K562 (cell line): Measurements from ENCODE around the gene DNAJC1. TPM values are rescaled to one million over a fixed set of nuclear protein-coding genes. Genes with fewer than 3 reads are reported as not detected.

Source experiments
- ATAC-seq: fragments of 200-7000 bp; cut with Tn5 transposase; 3 replicates; pipeline ENCODE4 v1.9.1; 2020; ENCODE audit warnings: moderate library complexity
- BruUV-seq: library from RNA; stranded (reverse); fragments of 400-500 nt; replicated peaks from 2 replicates; lab custom pipeline; 2021; lab: Mats Ljungman, UMichigan
- CTCF ChIA-PET: fragments of 300-600 bp; formaldehyde crosslinking; extraction: SDS; loops from one replicate; lab custom pipeline; 2021; ENCODE audit warnings: low intra/inter-chr PET ratio; lab: Yijun Ruan, JAX
- POLR2A ChIA-PET: fragments of 300-600, 350-650 bp; sonication (Branson Sonifier 250); formaldehyde crosslinking; extraction: SDS; loops from one replicate; lab custom pipeline; 2021; ENCODE audit warnings: antibody characterized with exemption, inconsistent platforms; lab: Yijun Ruan, JAX
- DNase-seq, 4 experiments: peaks; one replicate each; pipeline versions ENCODE4 v3.0.0 to v3.0.0-alpha.2; 2011 to 2018; ENCODE audit warnings: low spot score in 3 of 4, mixed read lengths in 3 of 4; ENCODE audit errors: extremely low read depth in 1 of 4
- FAIRE-seq: peaks from 2 replicates; lab custom pipeline; 2011; peaks lifted over from hg19 to GRCh38; lab: Jason Lieb, UNC
- H2AFZ ChIP-seq: 2 replicates; pipeline ENCODE4 v1.6.0; 2011; ENCODE audit warnings: low read depth, low read length, control low read depth, inconsistent platforms
- H3K27ac ChIP-seq: fragments of 200-600 bp; 3 replicates; pipeline ENCODE4 v1.8.0; 2011; ENCODE audit warnings: low read depth, mild to moderate bottlenecking, control low read depth, inconsistent platforms, low read length, moderate library complexity, mixed read lengths; ENCODE audit errors: extremely low read depth
- H3K27me3 ChIP-seq, 2 experiments: fragments of 300-600 bp in 1 of 2; 2 replicates in 1 of 2; 3 replicates in 1 of 2; pipeline versions ENCODE4 v1.6.0 to v1.8.0; 2011; ENCODE audit warnings: inconsistent platforms in 2 of 2, low read length in 2 of 2, mild to moderate bottlenecking in 1 of 2, mixed read lengths in 1 of 2, moderate library complexity in 1 of 2; ENCODE audit not compliant: control insufficient read depth in 2 of 2, insufficient read depth in 2 of 2
- H3K36me3 ChIP-seq: fragments of 300-600 bp; 3 replicates; pipeline ENCODE4 v1.8.0; 2011; ENCODE audit warnings: mild to moderate bottlenecking, low read length, inconsistent platforms; ENCODE audit not compliant: control insufficient read depth, insufficient read depth
- H3K4me1 ChIP-seq, 2 experiments: fragments of 200-600 bp in 1 of 2; replicated peaks in 1 of 2; 2 replicates in 1 of 2; 3 replicates in 1 of 2; pipeline versions ENCODE4 v1.5.1 to v1.8.0; 2011; ENCODE audit warnings: inconsistent platforms in 2 of 2, low read length in 2 of 2, mild to moderate bottlenecking in 1 of 2, mixed read lengths in 1 of 2, moderate library complexity in 1 of 2; ENCODE audit not compliant: control insufficient read depth in 2 of 2, insufficient read depth in 2 of 2
- H3K4me2 ChIP-seq: 2 replicates; pipeline ENCODE4 v1.6.1; 2011; ENCODE audit warnings: low read length, control low read depth, inconsistent platforms, mixed read lengths; ENCODE audit not compliant: insufficient read depth
- H3K4me3 ChIP-seq: fragments of 200-600 bp; sonication (generic), shearing (Covaris generic); 2 replicates; pipeline ENCODE4 v1.5.1; 2016; ENCODE audit warnings: control low read depth, inconsistent platforms
- H3K79me2 ChIP-seq: fragments of 200-600 bp; 3 replicates; pipeline ENCODE4 v1.8.0; 2011; ENCODE audit warnings: low read length, inconsistent platforms; ENCODE audit not compliant: control insufficient read depth, insufficient read depth
- H3K9ac ChIP-seq, 2 experiments: 2 replicates each; pipeline versions ENCODE4 v1.6.0 to v1.6.1; 2011; ENCODE audit warnings: low read depth in 2 of 2, low read length in 2 of 2, control low read depth in 1 of 2, inconsistent platforms in 1 of 2, mild to moderate bottlenecking in 1 of 2, mixed read lengths in 1 of 2; ENCODE audit not compliant: insufficient read depth in 1 of 2
- H3K9me1 ChIP-seq: one replicate; pipeline ENCODE4 v1.6.0; 2011; ENCODE audit warnings: inconsistent platforms, mild to moderate bottlenecking, low read length, moderate library complexity; ENCODE audit not compliant: control insufficient read depth, insufficient read depth
- H3K9me3 ChIP-seq: replicated peaks from 2 replicates; pipeline ENCODE4 v1.5.1; 2011; ENCODE audit warnings: low read depth, low read length, inconsistent platforms; ENCODE audit not compliant: control insufficient read depth, insufficient read depth
- H4K20me1 ChIP-seq: replicated peaks from 2 replicates; pipeline ENCODE4 v1.6.1; 2011; ENCODE audit warnings: low read length, inconsistent platforms, mixed read lengths; ENCODE audit not compliant: control insufficient read depth, insufficient read depth
- BCOR ChIP-seq: fragments of 450-650 bp; IDR thresholded peaks from 2 replicates; pipeline ENCODE4 v1.6.1; 2016
- ETV1 ChIP-seq: fragments of 450-650 bp; conservative IDR thresholded peaks from 2 replicates; pipeline ENCODE4 v1.6.1; 2016; ENCODE audit warnings: missing genetic modification characterization, control low read depth, low read depth, missing compliant biosample characterization
- KDM1A ChIP-seq, 2 experiments: fragments of 450-650 bp; IDR thresholded peaks; 2 replicates each; pipeline ENCODE4 v1.6.1; 2016; ENCODE audit warnings: mild to moderate bottlenecking in 2 of 2
- MBD2 ChIP-seq: sonication (generic); IDR thresholded peaks from 2 replicates; pipeline ENCODE4 v1.6.1; 2016; ENCODE audit warnings: low read depth, borderline replicate concordance
- MIER1 ChIP-seq: fragments of 450-650 bp; IDR thresholded peaks from 2 replicates; pipeline ENCODE4 v1.6.1; 2016; ENCODE audit warnings: antibody characterized with exemption, mild to moderate bottlenecking, low read depth
- RBBP5 ChIP-seq: fragments of 200-600 bp; sonication (generic); IDR thresholded peaks from 2 replicates; pipeline ENCODE4 v1.6.1; 2012; ENCODE audit warnings: borderline replicate concordance, mild to moderate bottlenecking, low read length, control low read depth, inconsistent platforms; ENCODE audit not compliant: insufficient read depth, poor library complexity, severe bottlenecking
- TAF15 ChIP-seq: fragments of 200-400 bp; formaldehyde crosslinking; IDR thresholded peaks from 2 replicates; pipeline ENCODE4 v1.6.1; 2017; ENCODE audit warnings: mild to moderate bottlenecking, low read depth, low read length, moderate library complexity
- ZFPM2 ChIP-seq: fragments of 250-450 bp; sonication (Bioruptor Pico); IDR thresholded peaks from 2 replicates; pipeline ENCODE4 v1.5.1; 2022; ENCODE audit warnings: mild to moderate bottlenecking
- ZNF140 ChIP-seq: fragments of 250-450 bp; sonication (Bioruptor Pico); IDR thresholded peaks from 2 replicates; pipeline ENCODE4 v1.8.0; 2021; ENCODE audit warnings: moderate library complexity, mild to moderate bottlenecking, inconsistent platforms
- ZNF175 ChIP-seq: fragments of 200-800 bp; sonication (Bioruptor generic); IDR thresholded peaks from 2 replicates; pipeline ENCODE4 v1.6.1; 2016; ENCODE audit warnings: low read depth, mild to moderate bottlenecking, missing genetic modification characterization, missing compliant biosample characterization
- ZNF347 ChIP-seq: fragments of 450-650 bp; formaldehyde crosslinking; IDR thresholded peaks from 2 replicates; pipeline ENCODE4 v1.4.0; 2020; ENCODE audit warnings: low read depth, mild to moderate bottlenecking, moderate library complexity
- ZNF696 ChIP-seq: fragments of 250-450 bp; sonication (Bioruptor Pico); conservative IDR thresholded peaks from 2 replicates; pipeline ENCODE4 v1.4.0; 2020; ENCODE audit warnings: mild to moderate bottlenecking, moderate library complexity
- WGBS: fragments of 100-300 bp; shearing (Covaris generic); methylation state at CpG from one replicate; pipeline ENCODE4 v1.1.6; 2016; ENCODE audit warnings: low coverage, mixed read lengths; ENCODE audit not compliant: insufficient coverage; ENCODE audit errors: missing lambda C conversion rate; 5-methylcytosine and 5-hydroxymethylcytosine counted together
- in situ Hi-C: fragments of 300-500 bp; cut with MboI; formaldehyde crosslinking; loops from 4 replicates; pipeline ENCODE4 v1.15.0; 2018; ENCODE audit warnings: inconsistent platforms, mixed read lengths
- intact Hi-C: fragments of 100-400 bp; cut with micrococcal nuclease; formaldehyde crosslinking; loops from 2 replicates; pipeline ENCODE4 v1.14.2; 2022
- polyA plus RNA-seq, 8 experiments: library from polyadenylated mRNA; depleted of rRNA in 4 of 8; stranded (reverse) in 5 of 8; unstranded in 3 of 8; fragments of >200 nt; fragmentation: Nextera tagmentation in 2 of 8; fragmentation: Illumina TruSeq in 1 of 8; extraction: Ambion mirVana in 2 of 8; extraction: Trizol in 1 of 8; gene quantifications; 2 replicates each; pipeline versions ENCODE4 v1.2.1 to v1.2.3, GENCODE V29; 2011 to 2014; ENCODE audit warnings: inconsistent platforms in 1 of 8, missing spikeins in 1 of 8
- total RNA-seq, 7 experiments: library from RNA; depleted of rRNA in 6 of 7; stranded (reverse); fragments of >200 nt in 6 of 7; fragmentation: Illumina TruSeq in 2 of 7; extraction: Trizol in 2 of 7; gene quantifications; 2 replicates each; pipeline versions ENCODE4 v1.2.1 to v1.2.3, GENCODE V29; 2011 to 2021; ENCODE audit warnings: low replicate concordance in 1 of 7
- TF ChIP-seq, protein P1 (sequence below): fragments of 250-450 bp; sonication (Bioruptor Pico); IDR thresholded peaks from 2 replicates; pipeline ENCODE4 v1.4.0; 2020; ENCODE audit warnings: mild to moderate bottlenecking, moderate library complexity, borderline replicate concordance
- TF ChIP-seq, protein P2 (sequence below): sonication (generic); formaldehyde crosslinking; IDR thresholded peaks from 2 replicates; pipeline ENCODE4 v1.8.0; 2023; ENCODE audit warnings: missing genetic modification reagents, mild to moderate bottlenecking, borderline replicate concordance

DNAJC1 gene
- total and polyA plus RNA-seq, 9 of the 15 experiments (the other 6 are each of a cell fraction or from before 2014, with no cell fraction given), result 5.4 to 77.6 (median 40.3) TPM

DNA sequence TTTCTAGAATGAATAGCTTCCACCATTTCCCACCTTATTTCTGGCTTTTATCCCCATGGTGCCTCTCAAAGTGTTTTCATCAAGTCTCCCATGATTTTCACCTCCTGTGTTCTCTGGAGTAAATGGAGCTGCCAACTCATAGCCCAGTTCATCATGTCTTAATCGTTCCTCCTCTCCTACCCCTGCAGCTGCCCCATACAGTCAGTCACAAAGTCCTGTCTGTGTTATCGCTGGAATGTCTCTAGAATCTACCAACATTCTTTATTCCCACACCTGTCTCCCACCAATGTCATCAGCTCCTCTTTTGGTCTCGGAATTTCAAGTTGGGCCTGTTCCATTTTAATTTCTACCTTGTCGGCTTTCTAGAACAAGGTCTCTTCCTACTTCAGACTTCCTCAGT lies 290.6 kb downstream of the DNAJC1 start (continued):
- TF ChIP-seq MIER1, result no peak
- no peak for TF ChIP-seq BCOR
- TF ChIP-seq KDM1A (IDR thresholded peaks at IDR 0.05), result no peak
- TF ChIP-seq ETV1 (tag), result no peak
- TF ChIP-seq ZNF175, result no peak
- no peak for TF ChIP-seq TAF15

DNA sequence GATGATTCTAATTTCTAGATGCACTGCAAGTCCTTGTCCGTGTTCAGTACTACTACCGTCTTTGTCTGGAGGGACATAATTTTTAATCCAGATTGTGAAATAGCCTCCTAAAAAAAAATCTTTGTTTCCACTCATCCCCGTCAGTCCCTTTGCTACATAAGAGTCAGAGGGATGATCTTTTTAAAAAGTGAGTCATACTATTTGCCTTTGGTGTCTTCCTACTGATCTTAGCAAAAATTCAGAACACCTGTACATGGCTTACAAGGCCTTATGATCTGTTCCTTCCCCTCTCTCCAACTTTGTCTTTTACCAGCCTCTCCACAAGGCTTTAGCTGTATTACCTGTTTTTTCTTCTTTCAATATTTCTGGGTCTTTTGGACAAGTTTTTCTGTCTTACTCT lies 296.0 kb downstream of the DNAJC1 start:
- DNase-seq (no peak), ATAC-seq (no peak), FAIRE-seq (no peak)
- Histone ChIP-seq H3K4me2 (no peak overlapping the region), H2AFZ (no peak overlapping the region), H3K36me3 (peaks cover 24% of the 10 kb centered on the region; the same call in 2 of the 3 replicates), H3K9ac (no peak overlapping the region), H4K20me1 (no peaks in the 10 kb centered on the region), H3K27ac (no peak overlapping the region), H3K27me3 (no peaks in the 10 kb centered on the region), H3K4me1 (no peaks in the 10 kb centered on the region), H3K9me1 (no peaks in the 10 kb centered on the region), H3K79me2 (peaks cover 60% of the 10 kb centered on the region), H3K9me3 (no peaks in the 10 kb centered on the region), H3K4me3 (no peak overlapping the region)
- in situ Hi-C loops (no loop called here), intact Hi-C loops (no loop called here)
- CTCF ChIA-PET, result no interaction called here
- POLR2A ChIA-PET, result interaction anchor here (0.9 to 1.2 kb wide), 2 partner anchors 13 to 16 kb away, joined by 3 read pairs; no protein-coding TSS in a partner anchor
- BruUV-seq, result no TSS peak
- 97% methylated on average over 3 of the region's 3 CpGs for WGBS
- TF ChIP-seq, protein P1, sequence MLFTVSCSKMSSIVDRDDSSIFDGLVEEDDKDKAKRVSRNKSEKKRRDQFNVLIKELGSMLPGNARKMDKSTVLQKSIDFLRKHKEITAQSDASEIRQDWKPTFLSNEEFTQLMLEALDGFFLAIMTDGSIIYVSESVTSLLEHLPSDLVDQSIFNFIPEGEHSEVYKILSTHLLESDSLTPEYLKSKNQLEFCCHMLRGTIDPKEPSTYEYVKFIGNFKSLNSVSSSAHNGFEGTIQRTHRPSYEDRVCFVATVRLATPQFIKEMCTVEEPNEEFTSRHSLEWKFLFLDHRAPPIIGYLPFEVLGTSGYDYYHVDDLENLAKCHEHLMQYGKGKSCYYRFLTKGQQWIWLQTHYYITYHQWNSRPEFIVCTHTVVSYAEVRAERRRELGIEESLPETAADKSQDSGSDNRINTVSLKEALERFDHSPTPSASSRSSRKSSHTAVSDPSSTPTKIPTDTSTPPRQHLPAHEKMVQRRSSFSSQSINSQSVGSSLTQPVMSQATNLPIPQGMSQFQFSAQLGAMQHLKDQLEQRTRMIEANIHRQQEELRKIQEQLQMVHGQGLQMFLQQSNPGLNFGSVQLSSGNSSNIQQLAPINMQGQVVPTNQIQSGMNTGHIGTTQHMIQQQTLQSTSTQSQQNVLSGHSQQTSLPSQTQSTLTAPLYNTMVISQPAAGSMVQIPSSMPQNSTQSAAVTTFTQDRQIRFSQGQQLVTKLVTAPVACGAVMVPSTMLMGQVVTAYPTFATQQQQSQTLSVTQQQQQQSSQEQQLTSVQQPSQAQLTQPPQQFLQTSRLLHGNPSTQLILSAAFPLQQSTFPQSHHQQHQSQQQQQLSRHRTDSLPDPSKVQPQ, result no peak
- TF ChIP-seq RBBP5, result no peak
- no peak for TF ChIP-seq ZFPM2 (CRISPR knock-in tag)
- TF ChIP-seq ZNF140, result no peak
- TF ChIP-seq ZNF696, result no peak
- no peak for TF ChIP-seq MBD2
- TF ChIP-seq, protein P2, sequence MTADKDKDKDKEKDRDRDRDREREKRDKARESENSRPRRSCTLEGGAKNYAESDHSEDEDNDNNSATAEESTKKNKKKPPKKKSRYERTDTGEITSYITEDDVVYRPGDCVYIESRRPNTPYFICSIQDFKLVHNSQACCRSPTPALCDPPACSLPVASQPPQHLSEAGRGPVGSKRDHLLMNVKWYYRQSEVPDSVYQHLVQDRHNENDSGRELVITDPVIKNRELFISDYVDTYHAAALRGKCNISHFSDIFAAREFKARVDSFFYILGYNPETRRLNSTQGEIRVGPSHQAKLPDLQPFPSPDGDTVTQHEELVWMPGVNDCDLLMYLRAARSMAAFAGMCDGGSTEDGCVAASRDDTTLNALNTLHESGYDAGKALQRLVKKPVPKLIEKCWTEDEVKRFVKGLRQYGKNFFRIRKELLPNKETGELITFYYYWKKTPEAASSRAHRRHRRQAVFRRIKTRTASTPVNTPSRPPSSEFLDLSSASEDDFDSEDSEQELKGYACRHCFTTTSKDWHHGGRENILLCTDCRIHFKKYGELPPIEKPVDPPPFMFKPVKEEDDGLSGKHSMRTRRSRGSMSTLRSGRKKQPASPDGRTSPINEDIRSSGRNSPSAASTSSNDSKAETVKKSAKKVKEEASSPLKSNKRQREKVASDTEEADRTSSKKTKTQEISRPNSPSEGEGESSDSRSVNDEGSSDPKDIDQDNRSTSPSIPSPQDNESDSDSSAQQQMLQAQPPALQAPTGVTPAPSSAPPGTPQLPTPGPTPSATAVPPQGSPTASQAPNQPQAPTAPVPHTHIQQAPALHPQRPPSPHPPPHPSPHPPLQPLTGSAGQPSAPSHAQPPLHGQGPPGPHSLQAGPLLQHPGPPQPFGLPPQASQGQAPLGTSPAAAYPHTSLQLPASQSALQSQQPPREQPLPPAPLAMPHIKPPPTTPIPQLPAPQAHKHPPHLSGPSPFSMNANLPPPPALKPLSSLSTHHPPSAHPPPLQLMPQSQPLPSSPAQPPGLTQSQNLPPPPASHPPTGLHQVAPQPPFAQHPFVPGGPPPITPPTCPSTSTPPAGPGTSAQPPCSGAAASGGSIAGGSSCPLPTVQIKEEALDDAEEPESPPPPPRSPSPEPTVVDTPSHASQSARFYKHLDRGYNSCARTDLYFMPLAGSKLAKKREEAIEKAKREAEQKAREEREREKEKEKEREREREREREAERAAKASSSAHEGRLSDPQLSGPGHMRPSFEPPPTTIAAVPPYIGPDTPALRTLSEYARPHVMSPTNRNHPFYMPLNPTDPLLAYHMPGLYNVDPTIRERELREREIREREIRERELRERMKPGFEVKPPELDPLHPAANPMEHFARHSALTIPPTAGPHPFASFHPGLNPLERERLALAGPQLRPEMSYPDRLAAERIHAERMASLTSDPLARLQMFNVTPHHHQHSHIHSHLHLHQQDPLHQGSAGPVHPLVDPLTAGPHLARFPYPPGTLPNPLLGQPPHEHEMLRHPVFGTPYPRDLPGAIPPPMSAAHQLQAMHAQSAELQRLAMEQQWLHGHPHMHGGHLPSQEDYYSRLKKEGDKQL (CRISPR knock-in tag), result no peak
- no peak for TF ChIP-seq ZNF347 (CRISPR knock-in tag)
